ENCODE measurements around the gene GRHL3.

The GRHL3 gene

DNA sequence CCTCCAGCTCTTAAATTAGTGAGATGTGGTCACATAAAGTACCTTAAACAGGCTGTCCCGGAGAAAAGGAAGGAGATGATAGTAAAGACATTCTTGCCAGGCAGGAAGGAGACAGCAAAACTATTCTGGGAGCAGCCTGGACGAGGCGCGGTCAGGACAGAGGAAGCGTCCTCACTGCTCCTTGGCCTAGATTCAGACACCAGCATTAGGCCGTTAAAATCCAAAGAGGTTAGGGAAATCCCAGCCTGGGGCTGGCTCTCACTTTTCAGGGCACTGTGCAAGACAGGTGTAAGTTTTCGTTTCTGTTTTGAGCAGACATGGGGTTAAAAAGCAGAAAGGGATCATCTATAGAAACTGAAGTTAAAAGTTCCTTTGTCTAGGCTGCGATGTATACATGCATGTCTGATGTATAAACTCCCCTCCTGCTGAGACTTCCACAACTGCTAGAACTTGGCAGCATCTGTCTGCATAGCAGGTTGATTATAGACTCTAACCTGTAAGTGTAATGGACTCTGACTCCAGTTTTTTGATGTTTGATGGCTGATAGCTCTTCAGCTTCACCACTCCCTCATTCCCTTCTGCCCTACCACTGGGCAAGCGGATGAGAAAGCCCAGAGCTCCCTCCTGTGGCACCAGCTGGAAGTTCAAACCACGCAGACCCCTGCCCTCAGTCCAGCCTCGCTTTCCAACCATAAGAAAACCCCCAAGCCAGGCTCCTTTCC, 72.9 kb downstream of the GRHL3 start:
- H3K27me3 ChIP-seq (ENCODE audit: control insufficient read depth in 1 of 2, insufficient read depth in 2 of 2, low read length in 2 of 2), result no peaks in the 10 kb centered on the region
- peak overlapping the region; percentile 41 to 51 for H3K4me3 ChIP-seq (ENCODE audit: low read depth in 1 of 2, low read length in 2 of 2)
- H3K9me3 ChIP-seq (ENCODE audit: control insufficient read depth in 1 of 2, low read length in 2 of 2), result no peaks in the 10 kb centered on the region
- H3K36me3 ChIP-seq (ENCODE audit: control insufficient read depth in 1 of 2, insufficient read depth in 2 of 2, low read length in 2 of 2), result no peaks in the 10 kb centered on the region
- H3K27ac ChIP-seq (ENCODE audit: low read depth, low read length), result peak overlapping the region; percentile 16
- H3K4me1 ChIP-seq (ENCODE audit: control insufficient read depth in 1 of 2, insufficient read depth in 2 of 2, low read length in 2 of 2), result peaks cover 13 to 19% of the 10 kb centered on the region in 2 donors
- peak overlapping the region; percentile 28 to 62 for H3K9ac ChIP-seq (ENCODE audit: low read depth in 1 of 2, low read length in 2 of 2)

DNA sequence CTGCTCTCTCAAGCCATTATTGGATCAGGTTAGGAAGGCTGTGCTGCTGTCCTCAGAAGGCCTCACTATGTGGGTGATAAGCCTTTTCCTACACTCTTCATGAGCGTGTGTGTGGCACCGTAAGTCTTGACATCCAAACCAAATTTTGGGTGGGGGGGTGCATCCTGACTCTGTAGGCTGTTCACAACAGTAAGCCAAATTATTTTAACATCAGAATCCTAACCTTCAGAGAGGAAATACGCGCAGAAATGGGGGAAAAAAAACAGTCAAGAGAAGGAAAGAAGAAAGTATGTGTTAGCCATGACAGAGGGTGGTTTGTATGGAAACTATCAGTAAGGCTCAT, 73.4 kb downstream of the GRHL3 start:
- Histone ChIP-seq H3K9me3 (ENCODE audit: control insufficient read depth in 1 of 2, low read length in 2 of 2) (no peaks in the 10 kb centered on the region), H3K27ac (ENCODE audit: low read depth, low read length) (no peak overlapping the region), H3K4me3 (ENCODE audit: low read depth in 1 of 2, low read length in 2 of 2) (no peak overlapping the region), H3K36me3 (ENCODE audit: control insufficient read depth in 1 of 2, insufficient read depth in 2 of 2, low read length in 2 of 2) (no peaks in the 10 kb centered on the region), H3K27me3 (ENCODE audit: control insufficient read depth in 1 of 2, insufficient read depth in 2 of 2, low read length in 2 of 2) (no peaks in the 10 kb centered on the region), H3K9ac (ENCODE audit: low read depth in 1 of 2, low read length in 2 of 2) (no peak overlapping the region), H3K4me1 (ENCODE audit: control insufficient read depth in 1 of 2, insufficient read depth in 2 of 2, low read length in 2 of 2) (peaks cover 13 to 19% of the 10 kb centered on the region in 2 donors)

DNA sequence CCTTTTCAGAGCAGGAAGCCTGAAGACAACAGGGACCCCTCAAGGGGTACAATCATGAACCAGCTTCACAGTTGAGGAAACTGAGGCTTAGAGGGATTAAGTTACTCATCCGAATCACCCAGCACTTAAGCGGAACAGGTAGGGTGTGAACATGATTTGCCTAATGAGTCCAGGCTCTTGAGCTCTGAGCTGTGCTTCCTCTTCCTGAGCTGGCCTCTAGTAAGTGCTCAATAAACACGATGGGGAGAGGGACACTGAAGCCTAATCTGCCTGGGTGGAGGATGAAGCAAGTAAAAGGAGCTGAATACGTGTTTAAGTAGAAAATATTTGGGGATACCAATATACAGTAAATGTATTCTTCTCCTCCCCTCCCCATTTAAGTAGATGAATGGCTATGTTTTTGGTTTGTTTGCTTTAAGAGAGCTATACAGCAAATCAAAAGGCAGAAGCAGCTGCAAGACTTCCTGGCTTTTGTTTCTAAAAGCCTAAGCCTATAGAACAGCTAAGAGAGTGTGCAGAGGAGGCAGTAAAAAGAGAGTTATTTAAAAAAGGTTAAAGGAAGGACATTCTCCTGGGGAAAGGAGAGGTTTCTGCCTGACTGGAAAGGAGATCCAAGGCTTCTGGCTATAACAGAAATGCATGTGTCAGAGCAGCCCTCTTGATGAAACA, 74.0 kb downstream of the GRHL3 start:
- no peaks in the 10 kb centered on the region for H3K27me3 ChIP-seq (ENCODE audit: control insufficient read depth in 1 of 2, insufficient read depth in 2 of 2, low read length in 2 of 2)

DNA sequence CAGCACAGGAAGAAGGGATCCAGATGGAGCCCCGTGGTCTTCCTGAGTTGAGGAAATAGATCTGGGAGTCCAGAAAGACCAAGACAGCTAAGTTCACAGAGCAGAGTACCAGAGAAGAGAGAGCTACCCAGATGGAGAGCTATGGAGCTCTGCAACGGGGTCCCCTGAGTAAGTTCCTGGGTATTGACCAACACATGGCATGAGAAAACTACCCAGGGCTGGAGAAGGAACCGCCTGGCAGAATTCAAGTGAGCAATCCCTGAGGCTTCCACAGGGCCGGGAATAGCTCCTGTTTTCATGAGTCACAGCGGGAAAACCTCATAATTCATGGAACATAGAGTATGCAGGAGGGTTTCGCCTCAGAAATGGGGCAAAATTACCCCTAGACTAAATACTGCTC, 74.7 kb downstream of the GRHL3 start:
- no peak overlapping the region for H3K27ac ChIP-seq (ENCODE audit: low read depth, low read length)
- H3K9ac ChIP-seq (ENCODE audit: low read depth in 1 of 2, low read length in 2 of 2), result no peak overlapping the region
- peaks cover 13 to 19% of the 10 kb centered on the region in 2 donors for H3K4me1 ChIP-seq (ENCODE audit: control insufficient read depth in 1 of 2, insufficient read depth in 2 of 2, low read length in 2 of 2)
- H3K9me3 ChIP-seq (ENCODE audit: control insufficient read depth in 1 of 2, low read length in 2 of 2), result no peaks in the 10 kb centered on the region
- H3K36me3 ChIP-seq (ENCODE audit: control insufficient read depth in 1 of 2, insufficient read depth in 2 of 2, low read length in 2 of 2), result no peaks in the 10 kb centered on the region
- H3K27me3 ChIP-seq (ENCODE audit: control insufficient read depth in 1 of 2, insufficient read depth in 2 of 2, low read length in 2 of 2), result no peaks in the 10 kb centered on the region
- H3K4me3 ChIP-seq (ENCODE audit: low read depth in 1 of 2, low read length in 2 of 2), result no peak overlapping the region

More for the DNA sequence above, 74.0 kb downstream of the GRHL3 start:
- H3K4me1 ChIP-seq (ENCODE audit: control insufficient read depth in 1 of 2, insufficient read depth in 2 of 2, low read length in 2 of 2), result peaks cover 13 to 19% of the 10 kb centered on the region in 2 donors
- H3K27ac ChIP-seq (ENCODE audit: low read depth, low read length), result no peak overlapping the region
- no peak overlapping the region for H3K9ac ChIP-seq (ENCODE audit: low read depth in 1 of 2, low read length in 2 of 2)
- H3K4me3 ChIP-seq (ENCODE audit: low read depth in 1 of 2, low read length in 2 of 2), result no peak overlapping the region
- no peaks in the 10 kb centered on the region for H3K9me3 ChIP-seq (ENCODE audit: control insufficient read depth in 1 of 2, low read length in 2 of 2)
- H3K36me3 ChIP-seq (ENCODE audit: control insufficient read depth in 1 of 2, insufficient read depth in 2 of 2, low read length in 2 of 2), result no peaks in the 10 kb centered on the region

DNA sequence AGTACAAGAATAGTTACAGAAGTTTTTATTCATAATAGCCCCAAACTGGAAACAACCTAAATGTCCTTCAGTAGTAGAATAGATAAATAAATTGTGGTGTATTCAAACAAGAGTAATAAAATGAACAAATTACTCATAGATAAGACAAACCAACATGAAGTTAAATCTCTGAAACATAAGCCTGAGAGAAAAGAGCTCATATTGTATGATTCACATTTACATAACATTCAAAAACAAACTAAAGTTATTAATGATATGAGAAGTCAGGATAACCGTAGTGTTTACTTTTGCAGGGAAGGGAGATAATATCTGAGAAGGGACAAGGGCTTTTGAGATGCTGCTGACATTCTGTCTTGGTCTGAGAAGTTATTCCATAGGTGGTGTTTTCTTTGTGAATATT, 80.9 kb downstream of the GRHL3 start:
- Histone ChIP-seq H3K9me3 (ENCODE audit: control insufficient read depth in 1 of 2, low read length in 2 of 2) (no peaks in the 10 kb centered on the region), H3K36me3 (ENCODE audit: control insufficient read depth in 1 of 2, insufficient read depth in 2 of 2, low read length in 2 of 2) (peaks cover 0 to 3% of the 10 kb centered on the region in 2 donors), H3K4me3 (ENCODE audit: low read depth in 1 of 2, low read length in 2 of 2) (no peak overlapping the region)

DNA sequence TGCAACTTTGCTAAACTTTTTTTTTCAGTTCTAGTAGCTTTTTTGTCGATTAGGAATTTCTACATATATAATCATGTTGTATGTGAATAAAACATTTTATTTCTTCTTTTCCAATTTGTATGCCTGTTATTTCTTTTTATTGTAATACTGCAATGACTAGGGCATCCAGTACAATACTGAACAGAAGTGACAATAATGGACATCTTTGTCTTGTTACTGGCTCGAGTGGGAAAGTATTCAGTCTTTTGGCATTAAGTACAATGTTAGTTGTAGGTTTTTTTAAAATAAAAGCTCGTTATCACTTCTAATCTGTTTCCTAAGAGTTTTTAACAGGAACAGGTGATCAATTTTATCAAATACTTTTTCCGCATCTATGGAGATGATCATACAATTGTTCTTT, 84.6 kb downstream of the GRHL3 start:
- Histone ChIP-seq H3K27ac (ENCODE audit: low read depth, low read length) (no peak overlapping the region), H3K4me1 (ENCODE audit: control insufficient read depth in 1 of 2, insufficient read depth in 2 of 2, low read length in 2 of 2) (no peaks in the 10 kb centered on the region)

More for the DNA sequence above, 80.9 kb downstream of the GRHL3 start:
- no peak overlapping the region for H3K9ac ChIP-seq (ENCODE audit: low read depth in 1 of 2, low read length in 2 of 2)
- no peaks in the 10 kb centered on the region for H3K27me3 ChIP-seq (ENCODE audit: control insufficient read depth in 1 of 2, insufficient read depth in 2 of 2, low read length in 2 of 2)
- no peak overlapping the region for H3K27ac ChIP-seq (ENCODE audit: low read depth, low read length)
- H3K4me1 ChIP-seq (ENCODE audit: control insufficient read depth in 1 of 2, insufficient read depth in 2 of 2, low read length in 2 of 2), result no peaks in the 10 kb centered on the region

More for the DNA sequence above, 84.6 kb downstream of the GRHL3 start:
- peaks cover 3 to 4% of the 10 kb centered on the region in 2 donors for H3K9me3 ChIP-seq (ENCODE audit: control insufficient read depth in 1 of 2, low read length in 2 of 2)
- H3K27me3 ChIP-seq (ENCODE audit: control insufficient read depth in 1 of 2, insufficient read depth in 2 of 2, low read length in 2 of 2), result no peaks in the 10 kb centered on the region
- H3K4me3 ChIP-seq (ENCODE audit: low read depth in 1 of 2, low read length in 2 of 2), result no peak overlapping the region
- H3K36me3 ChIP-seq (ENCODE audit: control insufficient read depth in 1 of 2, insufficient read depth in 2 of 2, low read length in 2 of 2), result peaks cover 0 to 3% of the 10 kb centered on the region in 2 donors
- no peak overlapping the region for H3K9ac ChIP-seq (ENCODE audit: low read depth in 1 of 2, low read length in 2 of 2)

All from duodenal mucosa (tissue), 2 donors.